DMS 273 (cell line): ENCODE measurements around the gene HACE1.

ENCODE experiments used
- DNase-seq: peaks from one replicate; lab custom pipeline; 2025; ENCODE audit not compliant: unreplicated experiment; lab: John Stamatoyannopoulos, UW

Gene HACE1

GRCh38 chr6:104689551-104690205 is 170.0 kb downstream of the HACE1 start:
- DNase-seq, result no peak

GRCh38 chr6:104688283-104688969 is 171.3 kb downstream of the HACE1 start:
- DNase-seq, result no peak

GRCh38 chr6:104686550-104687175 is 173.1 kb downstream of the HACE1 start:
- DNase-seq, result no peak

GRCh38 chr6:104685871-104686549 is 173.7 kb downstream of the HACE1 start:
- no peak for DNase-seq

- no peak for DNase-seq
These were observed 174.8 kb downstream of the HACE1 start for GRCh38 chr6:104684911-104685415.

GRCh38 chr6:104683809-104684208 is 175.9 kb downstream of the HACE1 start:
- no peak for DNase-seq

- DNase-seq, result peak; percentile 64
These were observed 176.7 kb downstream of the HACE1 start for GRCh38 chr6:104682722-104683643.

GRCh38 chr6:104680539-104680938 is 179.2 kb downstream of the HACE1 start:
- no peak for DNase-seq

GRCh38 chr6:104679971-104680370 is 179.7 kb downstream of the HACE1 start:
- no peak for DNase-seq
